NCI-H1092 treated with DMSO at 0.1 percent for 48 hours (cell line): ENCODE data around the gene TICAM2.
A peak's percentile ranks its signal among the peaks of the same experiment; 100 is the strongest.
"Not testable (repeated sequence)": the region's sequence is repeated elsewhere in the genome, so short reads cannot be mapped to it uniquely, and the experiment has no call there.

Experiments
- DNase-seq: peaks from one replicate; lab custom pipeline; 2025; lab: John Stamatoyannopoulos, UW

The TICAM2 gene, protein sequence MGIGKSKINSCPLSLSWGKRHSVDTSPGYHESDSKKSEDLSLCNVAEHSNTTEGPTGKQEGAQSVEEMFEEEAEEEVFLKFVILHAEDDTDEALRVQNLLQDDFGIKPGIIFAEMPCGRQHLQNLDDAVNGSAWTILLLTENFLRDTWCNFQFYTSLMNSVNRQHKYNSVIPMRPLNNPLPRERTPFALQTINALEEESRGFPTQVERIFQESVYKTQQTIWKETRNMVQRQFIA

DNA sequence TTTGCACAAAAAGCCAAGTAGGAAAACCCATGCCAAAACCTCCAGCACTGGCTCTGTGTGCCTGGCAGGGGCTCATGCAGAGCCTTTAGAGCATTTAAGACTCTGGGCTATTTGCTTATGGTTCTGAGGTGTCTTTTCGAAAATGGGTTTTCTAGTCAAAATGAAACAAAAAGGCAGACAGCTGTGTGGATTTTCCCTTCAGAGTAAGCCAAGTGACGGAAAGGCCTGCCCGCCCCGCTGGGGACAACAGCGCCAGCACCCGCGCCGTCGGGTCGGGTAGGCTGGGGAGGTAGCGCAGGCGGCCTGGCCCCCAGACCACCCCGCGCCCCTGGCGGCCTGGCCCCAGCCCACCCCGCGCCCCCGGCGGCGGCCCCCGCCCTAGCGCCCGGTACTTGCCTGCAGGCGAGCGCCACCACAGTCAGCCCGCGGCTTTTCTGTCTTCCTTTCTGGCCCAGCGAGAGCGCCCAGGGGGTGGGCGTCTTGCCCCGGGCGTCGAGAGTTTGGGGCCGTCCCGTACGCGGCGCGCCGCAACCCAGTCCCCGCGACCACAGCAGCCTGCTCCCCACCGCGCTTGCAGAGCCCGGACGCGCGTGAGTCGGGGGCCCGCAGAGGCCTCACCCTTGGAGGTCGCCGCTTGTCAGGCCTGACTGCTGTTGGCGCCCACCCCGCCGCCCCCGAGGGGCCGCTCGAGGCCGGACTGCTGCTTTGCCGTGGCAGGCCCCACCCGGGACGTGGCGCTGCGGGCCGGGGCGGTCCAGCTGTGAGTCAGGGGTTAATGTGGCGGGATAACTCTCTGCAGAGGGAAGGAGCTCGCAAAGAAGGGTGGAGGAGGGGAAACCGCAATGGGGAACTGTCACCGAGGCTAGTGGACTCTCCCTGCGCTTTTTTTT, at the start of gene TICAM2:
Gene TICAM2 (minus strand): TSS at position 779 of the 890 bp plus-strand sequence. CDS start 21,223 bp downstream, outside the sequence.
- peak; percentile 19 for DNase-seq

DNA sequence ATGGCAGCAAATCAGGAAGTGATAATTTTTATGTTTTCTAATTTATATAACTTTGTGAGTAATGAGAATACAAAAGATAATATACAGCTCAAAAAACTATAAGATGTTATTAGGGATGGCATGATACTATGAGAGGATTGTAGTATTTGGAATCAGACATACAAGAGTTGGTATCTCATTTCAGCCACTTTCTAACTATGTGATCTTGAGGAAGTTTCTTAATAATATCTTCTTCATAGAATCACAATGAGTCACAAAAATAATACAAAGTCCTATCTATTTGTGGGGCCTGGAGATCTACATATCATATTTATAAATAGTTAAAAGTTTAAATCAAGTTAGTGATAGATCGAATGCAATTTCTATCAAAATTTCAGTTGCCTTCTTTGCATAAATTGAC, 47.3 kb upstream of the TICAM2 start:
- DNase-seq = no peak

DNA sequence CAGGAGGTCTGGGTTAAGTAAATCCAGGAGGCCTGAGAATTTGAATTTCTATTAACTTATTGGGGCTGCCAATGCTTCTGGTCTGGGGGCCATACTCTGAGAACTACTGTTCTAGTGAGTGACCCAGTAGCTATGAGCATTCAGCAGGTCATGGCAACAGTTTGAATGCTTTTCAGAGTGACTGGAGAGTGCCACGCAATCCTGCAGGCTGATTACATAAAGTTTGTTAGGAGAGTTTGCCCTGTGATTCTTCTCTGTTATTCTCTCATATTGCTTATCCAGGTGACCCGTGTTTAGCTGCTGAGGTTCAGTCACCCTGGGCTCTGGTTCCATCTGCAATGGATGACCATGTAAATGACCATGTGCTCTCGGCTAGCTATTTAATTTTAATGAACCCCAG, 45.8 kb upstream of the TICAM2 start:
- DNase-seq = no peak

DNA sequence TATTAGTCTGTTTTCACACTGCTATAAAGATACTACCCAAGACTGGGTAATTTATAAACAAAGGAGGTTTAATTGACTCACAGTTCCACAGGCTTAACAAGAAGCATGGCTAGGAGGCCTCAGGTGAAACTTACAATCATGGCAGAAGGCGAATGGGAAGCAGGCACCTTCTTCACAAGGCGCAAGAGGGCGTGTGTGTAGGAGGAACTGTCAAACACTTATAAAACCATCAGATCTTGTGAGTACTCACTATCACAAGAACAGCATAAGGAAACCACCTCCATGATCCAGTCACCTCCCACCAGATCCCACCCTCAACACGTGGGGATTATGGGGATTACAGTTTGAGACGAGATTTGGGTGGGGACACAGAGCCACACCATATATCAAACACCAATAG, 43.1 kb upstream of the TICAM2 start:
- DNase-seq = not testable (repeated sequence)

DNA sequence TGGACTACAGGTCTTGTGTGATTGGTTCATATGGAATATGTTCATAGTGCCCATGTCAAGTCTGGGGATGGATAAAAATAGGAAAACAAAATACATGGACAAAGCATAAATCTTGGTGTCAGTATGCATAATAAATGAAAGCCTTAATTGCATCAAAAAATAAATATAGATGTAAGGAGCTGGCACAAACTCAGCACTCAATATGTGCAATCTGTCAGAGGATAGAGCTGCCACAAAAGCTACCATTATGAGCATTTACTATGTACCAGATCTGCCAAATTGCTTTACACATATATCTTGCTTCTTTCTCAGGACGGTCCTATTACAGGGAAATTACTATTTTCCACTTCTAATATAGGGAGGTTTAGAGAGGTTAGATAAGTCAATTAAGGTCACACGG, 41.8 kb upstream of the TICAM2 start:
- DNase-seq = no peak

DNA sequence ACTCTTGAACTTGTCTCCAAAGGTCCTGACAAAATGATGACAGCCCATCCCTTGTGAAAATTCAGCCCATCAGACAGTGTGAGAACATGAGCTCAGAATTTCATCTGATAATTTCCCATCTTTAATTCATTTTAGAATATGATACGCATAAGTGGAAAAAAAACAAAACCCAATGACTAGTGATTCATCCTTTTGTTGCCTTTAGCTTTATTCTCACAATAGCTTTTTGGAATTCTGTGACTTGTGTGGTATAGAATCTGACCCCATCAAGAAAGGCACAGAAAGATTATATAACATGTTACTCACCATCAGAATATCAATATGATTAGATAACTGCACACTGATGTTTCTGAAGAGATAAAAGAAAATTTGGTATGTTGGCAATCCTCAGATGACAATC, 39.7 kb upstream of the TICAM2 start:
- DNase-seq = no peak

DNA sequence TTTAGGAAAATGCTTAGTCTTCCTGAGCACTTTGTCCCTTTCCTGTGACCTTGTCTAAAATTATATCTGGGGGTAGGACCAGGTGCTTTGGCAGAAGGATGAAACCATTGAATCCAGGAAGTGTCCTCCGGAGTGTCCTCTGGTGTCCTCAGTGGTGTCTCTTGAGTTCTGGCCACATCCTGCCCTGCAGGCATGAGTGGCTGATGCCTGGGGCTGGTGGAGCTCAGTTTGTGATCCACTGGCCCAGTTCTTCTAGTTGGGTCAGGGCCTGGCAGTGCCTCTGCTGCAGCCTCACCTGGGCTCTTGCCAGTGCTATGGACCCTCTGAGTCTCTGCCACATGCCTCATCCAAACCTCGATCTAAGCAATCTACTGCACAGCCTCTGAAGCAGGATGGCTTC, 38.0 kb upstream of the TICAM2 start:
- no peak for DNase-seq

DNA sequence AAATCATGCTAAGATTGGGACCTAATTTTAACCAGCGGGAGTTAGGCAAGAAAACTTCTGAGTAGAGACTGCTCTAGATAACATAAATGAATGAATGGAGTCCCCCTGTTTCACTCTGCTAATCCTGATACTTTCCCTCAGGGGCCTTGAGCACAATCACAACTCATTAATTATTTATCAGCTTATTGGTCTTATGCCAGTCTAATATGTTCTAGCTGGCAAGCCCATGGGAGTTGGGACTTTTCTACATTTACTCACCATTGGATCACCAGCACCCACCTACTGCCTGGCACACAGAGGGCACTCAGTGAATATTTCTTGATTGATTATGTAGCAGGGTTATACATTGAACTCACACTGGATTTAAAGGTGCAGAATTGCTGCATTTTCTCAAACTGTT, 37.1 kb upstream of the TICAM2 start:
- DNase-seq = no peak

DNA sequence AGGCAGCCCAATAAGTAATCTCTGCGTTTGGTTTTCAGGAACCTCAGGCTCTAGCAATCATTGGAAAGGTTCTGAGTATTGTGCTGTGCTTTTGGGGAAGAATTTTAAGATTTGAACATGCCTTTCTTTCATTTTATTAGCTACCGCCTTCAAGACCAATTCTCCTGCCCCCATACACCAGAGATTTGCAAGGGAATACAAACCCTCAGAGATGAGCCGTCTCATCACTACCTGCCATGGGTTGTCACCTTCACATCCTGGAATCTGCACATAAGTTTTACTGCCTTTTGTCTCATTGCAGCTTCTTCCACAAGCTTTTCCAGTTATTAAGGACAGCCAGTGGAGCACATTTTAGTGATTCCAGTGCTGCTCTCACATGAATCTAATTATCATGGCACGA, 35.2 kb upstream of the TICAM2 start:
- DNase-seq = no peak

DNA sequence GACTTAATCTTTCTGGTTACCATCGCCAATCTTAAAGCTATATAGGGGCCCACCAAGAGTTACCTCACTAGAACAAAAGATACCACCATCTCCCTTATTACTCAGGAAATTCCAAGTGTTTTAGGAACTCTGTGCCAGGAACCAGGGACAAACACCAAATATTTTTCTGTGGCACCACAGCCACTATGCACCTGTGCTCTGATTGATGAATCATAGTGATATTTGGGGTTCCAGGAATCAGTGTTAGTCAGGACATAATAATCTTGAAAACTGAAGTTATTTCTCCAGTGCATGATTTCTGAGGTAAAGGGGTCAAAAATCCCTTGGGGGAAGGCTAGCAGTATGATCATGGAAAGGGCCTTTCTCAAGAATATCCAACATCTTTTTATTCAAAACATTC, 33.7 kb upstream of the TICAM2 start:
- DNase-seq = no peak

DNA sequence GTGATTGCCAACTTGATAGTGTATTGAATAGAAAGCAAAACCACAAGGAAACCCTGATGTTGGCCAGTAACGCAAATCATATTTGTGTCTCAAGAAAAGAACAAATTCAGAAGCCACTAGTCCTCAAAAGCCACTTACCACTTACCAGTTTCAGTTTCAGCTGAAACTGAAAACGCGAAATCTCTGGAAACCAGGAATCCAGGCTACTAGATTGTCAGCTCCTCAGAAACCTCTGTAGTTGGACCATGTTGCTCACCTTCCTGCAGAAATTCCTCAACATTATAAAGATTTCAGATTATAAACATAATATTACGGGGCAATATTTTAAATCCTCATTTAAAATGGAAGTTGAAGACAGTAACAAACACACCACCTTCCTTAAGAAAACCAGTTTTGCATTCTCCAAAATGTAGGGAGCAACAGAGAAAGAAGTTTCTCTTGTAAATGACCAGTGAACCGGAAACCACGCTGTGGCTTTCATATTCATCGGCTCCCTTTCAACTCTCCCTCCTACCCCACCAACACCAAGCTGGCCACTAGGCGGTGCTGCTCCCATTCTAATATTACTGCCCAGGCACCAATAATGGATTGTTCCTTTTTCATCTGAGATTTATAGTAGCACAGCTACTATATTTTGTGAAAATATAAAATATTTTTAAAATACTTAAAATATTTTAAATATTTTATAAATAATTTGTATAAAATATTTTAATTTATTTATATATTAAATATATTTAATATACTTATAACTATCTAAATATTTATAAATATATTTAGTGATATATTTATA, 32.3 kb upstream of the TICAM2 start:
- DNase-seq = peak; percentile 83

DNA sequence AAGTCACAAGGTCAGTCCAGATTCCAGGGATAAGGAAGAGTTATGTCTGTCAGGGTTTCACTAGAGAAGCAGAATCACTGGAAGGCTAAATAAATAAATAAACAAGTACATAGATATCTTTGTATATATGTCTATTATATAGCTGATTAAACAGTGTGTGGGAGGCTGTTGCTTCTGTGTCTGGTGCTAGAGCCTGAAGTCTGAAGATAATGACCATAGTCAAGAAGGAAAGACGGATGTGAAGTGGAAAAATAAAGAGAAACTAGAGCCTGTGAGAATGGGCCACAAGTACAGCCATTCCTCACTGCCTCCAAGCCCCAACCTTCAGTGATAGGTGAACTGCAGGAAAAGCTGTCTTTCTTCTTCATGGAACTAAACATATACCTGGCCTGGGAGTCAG, 27.6 kb upstream of the TICAM2 start:
- DNase-seq = no peak

DNA sequence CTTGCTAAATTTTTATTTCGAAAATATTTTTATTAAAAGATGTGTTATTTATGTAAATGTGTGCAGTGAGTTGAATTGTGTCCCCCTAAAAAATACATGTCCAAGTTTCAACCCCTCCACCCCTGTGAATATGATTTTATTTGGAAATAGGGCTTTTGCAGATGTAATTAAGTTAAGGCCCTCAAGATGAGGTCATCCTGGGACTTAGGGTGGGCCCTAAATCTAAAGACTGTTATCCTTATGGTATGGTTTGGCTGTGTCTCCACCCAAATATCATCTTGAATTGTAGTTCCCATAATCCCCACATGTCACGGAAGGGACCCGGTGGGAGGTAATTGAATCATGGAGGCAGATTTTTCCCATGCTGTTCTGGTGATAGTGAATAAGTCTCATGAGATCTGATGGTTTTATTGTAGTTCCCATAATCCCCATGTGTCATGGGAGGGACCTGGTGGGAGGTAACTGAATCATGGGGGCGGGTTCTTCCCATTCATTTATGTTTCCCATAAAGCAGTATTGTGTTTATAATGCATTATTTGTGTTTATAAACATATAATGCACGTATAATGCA, 25.1 kb upstream of the TICAM2 start:
- no peak for DNase-seq

DNA sequence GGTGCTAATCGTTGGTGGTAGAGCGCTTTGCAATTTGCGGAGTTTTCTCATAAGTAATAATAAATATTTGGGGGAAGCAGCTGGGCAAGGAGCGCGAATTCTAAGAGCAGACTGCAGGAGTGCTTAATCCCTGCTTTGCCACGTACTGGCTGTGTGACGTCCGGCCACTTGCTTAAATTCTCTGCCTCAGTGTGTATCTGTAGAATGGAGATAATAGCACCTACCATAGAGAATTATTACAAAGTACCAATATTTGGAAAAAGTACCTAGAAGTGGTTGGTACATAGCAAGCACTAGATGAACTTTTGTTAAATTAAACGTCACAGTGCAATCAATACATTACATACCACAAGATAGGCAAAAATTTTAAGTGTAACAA, 24.2 kb upstream of the TICAM2 start:
- peak; percentile 61 for DNase-seq

DNA sequence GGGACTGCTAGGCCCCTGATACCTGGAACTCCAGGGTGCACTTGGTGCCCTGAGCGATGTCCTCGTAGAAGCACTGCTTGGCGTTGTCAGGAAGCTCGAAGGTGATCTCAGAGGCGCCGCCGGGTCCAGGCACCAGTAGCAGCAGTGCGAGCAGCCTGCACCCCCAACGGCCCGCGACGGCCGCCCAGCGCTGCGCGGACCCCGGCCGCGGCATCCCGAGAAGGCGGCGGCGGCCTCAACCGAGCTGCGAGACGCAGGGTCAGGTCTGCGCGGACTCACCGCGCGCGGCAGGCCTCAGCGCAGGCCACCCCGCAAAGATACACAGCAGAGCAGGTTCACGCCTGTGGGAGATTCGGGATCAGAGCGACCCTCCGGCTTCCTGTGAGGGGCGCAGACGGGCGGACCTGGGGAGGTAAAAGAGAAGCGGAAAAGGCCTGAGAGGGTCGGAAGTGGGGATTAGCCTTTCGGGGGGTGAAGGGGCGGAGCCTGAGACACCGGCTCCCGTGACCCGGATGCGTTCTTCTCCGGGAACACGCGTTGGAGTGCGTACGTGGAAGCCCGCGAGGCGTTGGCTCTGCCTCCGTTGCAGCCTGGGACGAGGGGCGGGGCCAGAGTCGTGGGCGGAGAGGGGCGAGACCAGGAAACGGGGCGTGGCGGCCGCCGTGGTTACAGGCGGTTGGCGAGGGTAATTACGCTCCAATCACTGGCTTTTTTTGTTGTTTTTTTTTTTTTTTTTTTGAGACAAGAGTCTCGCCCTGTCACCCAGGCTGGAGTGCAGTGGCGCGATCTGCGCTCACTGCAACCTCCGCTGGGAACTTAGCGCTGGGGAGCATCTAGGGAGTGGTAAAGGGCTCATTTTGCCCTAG, 23.5 kb upstream of the TICAM2 start, which contains the start of gene TMED7:
Gene TMED7 (minus strand): TSS at position 458 of the 866 bp plus-strand sequence. CDS start 244 bp downstream, at position 214.
- peak; percentile 96 for DNase-seq

DNA sequence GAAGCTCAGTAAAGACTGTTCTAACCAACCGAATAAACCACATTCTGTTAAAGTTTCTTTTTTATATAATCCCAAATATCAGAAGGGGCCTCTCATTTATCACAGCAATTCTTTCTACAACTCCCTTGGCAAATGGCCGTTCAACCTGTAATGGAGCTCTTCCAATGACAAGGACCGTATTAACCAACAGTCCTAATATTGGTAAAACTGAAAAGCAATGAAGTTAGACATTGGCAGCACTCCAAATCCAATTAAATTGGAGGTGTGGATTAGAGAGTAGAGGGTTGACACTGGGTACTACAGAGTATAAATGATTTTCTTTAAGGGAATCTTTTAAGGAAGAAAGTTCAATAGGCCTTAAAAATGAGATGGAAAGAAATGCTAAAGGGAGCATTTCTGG, 22.7 kb upstream of the TICAM2 start:
- DNase-seq = no peak

DNA sequence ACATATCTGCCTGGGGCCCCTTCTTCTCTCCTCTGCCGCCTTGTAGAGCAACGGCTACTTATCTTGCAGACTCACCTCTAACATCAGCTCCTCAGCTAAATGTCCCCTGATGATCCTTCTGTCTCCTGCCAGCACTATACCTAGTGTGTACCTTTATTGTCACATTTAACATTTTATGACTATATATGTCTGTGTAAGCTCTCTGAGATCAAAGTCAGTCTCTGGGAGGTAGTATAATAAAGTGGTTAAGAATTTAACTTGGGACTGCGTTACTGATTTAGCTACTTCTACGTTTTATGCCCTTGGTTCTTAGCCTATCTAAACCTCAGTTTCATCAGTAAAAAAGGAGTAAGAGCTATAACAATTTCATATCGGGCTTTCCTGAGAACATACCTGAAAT, 21.4 kb upstream of the TICAM2 start:
- DNase-seq = no peak

DNA sequence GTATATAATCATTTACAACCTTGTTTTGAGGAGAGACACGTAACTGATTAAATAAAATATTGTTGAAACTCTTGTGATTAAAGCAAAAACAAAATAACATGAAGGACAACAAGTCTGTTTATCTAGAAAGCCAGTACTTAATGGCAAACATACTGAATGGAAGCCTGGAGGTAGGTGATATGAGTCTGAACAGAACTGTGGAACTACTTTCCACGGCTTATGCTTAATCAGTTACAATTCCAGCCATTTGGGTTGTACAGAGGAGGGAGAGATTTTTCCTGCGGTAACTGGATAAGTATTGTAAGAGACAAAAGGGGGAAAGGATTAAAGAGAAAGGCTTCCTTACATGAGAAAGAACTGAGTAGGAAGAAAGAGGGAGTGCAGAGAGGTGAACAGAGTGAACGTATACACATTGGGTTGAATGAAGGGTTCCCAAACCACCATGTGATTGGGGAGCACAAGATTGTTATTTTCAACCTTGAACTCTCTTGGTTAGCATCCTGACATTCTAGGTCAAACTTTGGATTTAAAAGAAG, 19.2 kb upstream of the TICAM2 start:
- DNase-seq = no peak

DNA sequence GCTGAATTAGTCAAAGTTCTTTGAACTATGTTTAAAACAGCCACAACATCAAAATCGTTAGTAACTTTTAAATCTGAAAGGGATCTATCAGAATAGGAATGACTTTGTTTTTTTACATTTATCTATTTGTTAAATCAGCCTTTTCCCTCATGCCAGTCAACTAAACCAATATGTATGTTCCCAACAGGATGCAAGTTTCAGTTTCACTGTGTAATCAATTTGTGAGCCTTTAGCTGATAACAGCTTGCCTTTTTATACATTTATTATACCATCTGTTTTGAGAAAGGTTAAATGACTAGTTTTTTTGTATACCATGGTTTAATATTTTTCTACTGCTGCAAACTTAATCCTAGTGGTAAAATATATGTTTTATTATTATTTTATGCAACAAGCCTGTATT, 14.6 kb upstream of the TICAM2 start:
- DNase-seq = no peak

DNA sequence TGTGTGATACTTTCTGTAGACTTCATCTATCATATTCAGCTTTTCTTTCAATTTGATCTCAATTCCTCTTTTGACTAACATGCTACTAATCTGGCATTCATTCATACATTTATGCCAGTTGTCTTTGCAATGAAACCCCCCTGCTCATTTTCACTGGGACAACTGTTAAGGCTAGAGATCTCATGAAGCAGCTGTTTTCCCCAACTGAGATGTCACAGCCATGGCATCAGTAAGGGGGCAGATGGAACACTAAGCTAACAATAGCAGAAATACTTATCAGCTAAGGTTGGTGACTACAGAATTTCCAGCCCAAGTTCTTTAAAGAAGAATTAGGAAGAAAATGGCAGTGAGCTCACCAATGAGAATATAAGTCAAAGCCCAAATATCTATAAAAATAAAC, 14.2 kb upstream of the TICAM2 start:
- no peak for DNase-seq

DNA sequence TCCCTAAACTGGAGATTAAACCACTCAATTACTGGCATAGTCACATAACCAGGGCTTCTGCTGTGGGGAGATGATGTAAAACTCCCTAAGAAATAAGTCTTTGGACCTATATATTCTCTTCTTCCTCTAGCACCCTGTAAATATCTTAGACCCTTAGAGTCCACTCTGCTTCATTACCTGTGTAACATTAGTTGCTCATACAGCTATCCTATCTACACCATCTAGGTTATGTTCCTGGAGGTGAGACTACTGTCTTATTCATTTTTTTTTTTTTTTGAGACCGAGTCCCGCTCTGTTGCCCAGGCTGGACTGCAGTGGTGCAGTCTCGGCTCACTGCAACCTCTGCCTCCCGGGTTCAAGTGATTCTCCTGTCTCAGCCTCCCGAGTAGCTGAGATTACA, 9.6 kb upstream of the TICAM2 start:
- no peak for DNase-seq
